Bronchial epithelial cell (primary cell): Measurements from ENCODE around the gene ABCF1. TPM values are rescaled to one million over a fixed set of nuclear protein-coding genes. Genes with fewer than 3 reads are reported as not detected.

Experiments used
- DNase-seq: peaks from one replicate; pipeline ENCODE4 v3.0.0-alpha.2; 2010; ENCODE audit warnings: low read depth
- FAIRE-seq: peaks from 2 replicates; lab custom pipeline; 2011; peaks lifted over from hg19 to GRCh38; lab: Jason Lieb, UNC
- H3K27me3 ChIP-seq: 2 replicates; pipeline ENCODE4 v1.5.1; 2011; ENCODE audit warnings: low read length; ENCODE audit not compliant: control insufficient read depth, insufficient read depth
- H3K36me3 ChIP-seq: 2 replicates; pipeline ENCODE4 v1.5.1; 2011; ENCODE audit warnings: low read length; ENCODE audit not compliant: control insufficient read depth, insufficient read depth
- H3K4me3 ChIP-seq: 2 replicates; pipeline ENCODE4 v1.5.1; 2011; ENCODE audit warnings: mild to moderate bottlenecking, low read depth, low read length, control low read depth
- total RNA-seq: library from RNA; depleted of rRNA; stranded (reverse); fragments of >200 nt; gene quantifications from 2 replicates; pipeline ENCODE4 v1.2.1, GENCODE V29; 2014
- TF ChIP-seq, protein P1 (sequence below): IDR thresholded peaks from 2 replicates; pipeline ENCODE4 v1.5.1; 2011; ENCODE audit warnings: mild to moderate bottlenecking, moderate library complexity, low read length, control low read depth, inconsistent platforms; ENCODE audit not compliant: insufficient read depth, severe bottlenecking

Gene ABCF1
- total RNA-seq, 1 donor from 2014 or later: 31.9 TPM

DNA sequence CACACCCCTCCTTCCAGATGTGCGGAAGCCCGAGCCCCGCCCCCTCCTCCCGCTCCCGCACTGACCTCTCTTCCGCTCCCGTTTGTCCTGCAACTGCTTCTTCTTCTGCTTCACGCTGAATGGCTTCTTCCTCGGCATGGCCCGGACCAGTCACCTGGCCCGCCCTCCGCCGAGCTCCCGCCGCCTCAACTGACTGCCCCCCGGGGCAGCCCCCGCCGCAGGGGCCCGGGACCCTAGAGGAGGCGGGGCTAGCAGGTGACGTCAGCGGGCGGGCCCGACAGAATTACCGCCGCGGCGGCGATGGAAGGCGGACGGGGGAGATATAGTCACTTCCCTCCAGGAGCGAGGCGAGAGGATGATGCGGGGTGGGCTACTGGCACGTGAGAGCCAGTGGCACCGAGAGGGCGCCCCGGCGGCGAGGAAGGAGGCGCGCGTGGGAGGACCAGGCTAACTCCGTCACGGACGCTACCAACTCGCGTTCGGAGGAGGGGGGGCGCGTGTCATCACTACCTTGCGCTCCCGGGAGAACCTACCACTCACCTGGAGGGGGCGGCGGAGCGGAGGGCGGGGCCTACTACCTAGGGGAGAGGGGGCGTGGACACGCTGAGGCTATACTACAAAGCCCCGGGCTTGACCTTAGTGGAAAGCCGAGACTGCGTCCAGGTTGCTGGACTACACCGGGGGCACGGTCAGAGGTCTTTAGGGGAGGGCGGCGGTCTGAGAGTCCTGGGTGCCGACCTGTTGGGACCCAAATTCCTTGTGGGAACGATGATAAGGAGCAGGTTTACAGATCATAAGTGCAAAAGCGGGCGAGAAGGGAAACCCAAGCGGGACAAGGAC is 15.0 kb upstream of the ABCF1 start, which contains the start of gene GNL1:
Gene GNL1, minus strand, starts transcription at position 424 of the 840 bp plus-strand sequence. Its CDS starts 286 bp downstream, at position 138.
- DNase-seq (peak; percentile 82), FAIRE-seq (no peak)
- Histone ChIP-seq H3K4me3 (peak within 1 kb of the TSS; percentile 95), H3K27me3 (no peaks in the 10 kb centered on the region), H3K36me3 (peaks cover 14% of the 10 kb centered on the region)
- TF ChIP-seq, protein P1, sequence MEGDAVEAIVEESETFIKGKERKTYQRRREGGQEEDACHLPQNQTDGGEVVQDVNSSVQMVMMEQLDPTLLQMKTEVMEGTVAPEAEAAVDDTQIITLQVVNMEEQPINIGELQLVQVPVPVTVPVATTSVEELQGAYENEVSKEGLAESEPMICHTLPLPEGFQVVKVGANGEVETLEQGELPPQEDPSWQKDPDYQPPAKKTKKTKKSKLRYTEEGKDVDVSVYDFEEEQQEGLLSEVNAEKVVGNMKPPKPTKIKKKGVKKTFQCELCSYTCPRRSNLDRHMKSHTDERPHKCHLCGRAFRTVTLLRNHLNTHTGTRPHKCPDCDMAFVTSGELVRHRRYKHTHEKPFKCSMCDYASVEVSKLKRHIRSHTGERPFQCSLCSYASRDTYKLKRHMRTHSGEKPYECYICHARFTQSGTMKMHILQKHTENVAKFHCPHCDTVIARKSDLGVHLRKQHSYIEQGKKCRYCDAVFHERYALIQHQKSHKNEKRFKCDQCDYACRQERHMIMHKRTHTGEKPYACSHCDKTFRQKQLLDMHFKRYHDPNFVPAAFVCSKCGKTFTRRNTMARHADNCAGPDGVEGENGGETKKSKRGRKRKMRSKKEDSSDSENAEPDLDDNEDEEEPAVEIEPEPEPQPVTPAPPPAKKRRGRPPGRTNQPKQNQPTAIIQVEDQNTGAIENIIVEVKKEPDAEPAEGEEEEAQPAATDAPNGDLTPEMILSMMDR: peak; percentile 1

DNA sequence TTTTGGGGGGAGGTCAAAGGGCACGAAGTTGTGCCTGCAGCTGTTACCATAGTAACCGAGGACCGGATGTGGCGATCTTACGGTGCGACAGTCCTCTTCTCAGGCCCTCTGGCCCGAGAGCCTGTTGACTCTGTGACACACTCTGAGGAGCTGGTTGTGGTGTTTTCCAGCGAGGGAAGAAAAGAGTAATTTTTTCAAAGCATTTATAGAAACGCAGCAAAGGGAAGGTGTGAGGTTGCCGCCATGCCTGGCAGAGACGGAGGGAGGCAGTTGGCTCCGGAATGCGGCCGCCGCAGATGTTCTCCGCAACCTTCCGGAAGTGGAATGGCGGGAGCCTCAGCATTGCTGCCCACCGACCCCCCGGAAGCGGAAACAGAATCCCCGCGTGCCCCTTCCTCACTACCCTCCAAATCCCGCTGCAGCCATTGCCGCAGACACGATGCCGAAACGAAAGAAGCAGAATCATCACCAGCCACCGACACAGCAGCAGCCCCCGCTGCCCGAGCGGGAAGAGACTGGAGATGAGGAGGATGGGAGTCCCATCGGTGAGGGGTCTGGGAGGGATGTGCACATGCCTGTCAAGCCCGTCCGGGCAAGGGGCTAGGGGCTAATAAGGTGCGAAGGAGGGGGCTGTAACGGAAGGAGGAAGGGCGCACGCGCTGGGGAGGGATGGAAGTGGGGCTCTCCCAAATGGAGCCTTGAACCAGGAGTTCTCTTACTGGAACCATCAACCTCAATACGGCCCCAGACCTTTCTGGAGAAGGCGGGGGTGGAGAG is 14.1 kb upstream of the ABCF1 start, which contains the start of gene PRR3:
Gene PRR3, plus strand, starts transcription at position 390 of the 777 bp plus-strand sequence. Its CDS starts 50 bp downstream, at position 440.
- Histone ChIP-seq H3K27me3 (no peaks in the 10 kb centered on the region), H3K36me3 (peaks cover 14% of the 10 kb centered on the region), H3K4me3 (peak within 1 kb of the TSS; percentile 95)
- DNase-seq (peak; percentile 74), FAIRE-seq (no peak)
- TF ChIP-seq, protein P1: no peak

DNA sequence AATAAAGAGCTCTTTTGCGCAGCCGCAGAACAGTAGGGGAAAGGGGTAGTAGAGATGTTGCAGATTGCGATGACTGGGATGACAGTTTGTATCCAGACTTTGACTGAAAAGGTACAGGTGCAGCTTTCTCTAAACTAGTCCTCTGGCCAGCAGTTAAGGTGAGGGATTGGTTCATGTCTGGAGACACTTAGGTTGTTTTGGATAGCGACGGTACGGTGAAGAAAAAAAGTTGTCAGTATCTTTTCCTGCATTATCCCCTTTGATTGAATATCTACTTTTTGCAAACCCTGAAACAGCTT is 13.6 kb upstream of the ABCF1 start:
- DNase-seq (no peak), FAIRE-seq (no peak)
- Histone ChIP-seq H3K36me3 (peaks cover 14% of the 10 kb centered on the region), H3K27me3 (no peaks in the 10 kb centered on the region), H3K4me3 (peak overlapping the region; percentile 95)
- TF ChIP-seq, protein P1: no peak

DNA sequence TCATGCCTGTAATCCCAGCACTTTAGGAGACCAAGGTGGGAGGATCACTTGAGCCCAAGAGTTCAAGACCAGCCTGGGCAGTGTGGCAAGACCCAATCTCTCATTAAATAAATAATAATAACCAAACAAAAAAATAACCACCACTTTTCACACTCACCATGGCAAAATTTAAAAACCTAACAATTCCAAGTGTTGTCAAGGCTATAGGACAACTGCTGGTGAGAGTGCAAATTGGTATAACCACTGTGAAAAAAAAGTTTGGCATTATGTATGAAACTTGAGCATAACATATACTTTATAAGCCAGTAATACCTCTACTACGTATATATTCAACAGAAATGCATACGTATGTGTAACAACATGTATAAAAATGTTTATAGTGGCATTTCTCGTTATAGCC is 10.3 kb upstream of the ABCF1 start:
- FAIRE-seq (no peak), DNase-seq (no peak)
- Histone ChIP-seq H3K27me3 (no peaks in the 10 kb centered on the region), H3K4me3 (no peak overlapping the region), H3K36me3 (peaks cover 7% of the 10 kb centered on the region)
- TF ChIP-seq, protein P1: no peak

DNA sequence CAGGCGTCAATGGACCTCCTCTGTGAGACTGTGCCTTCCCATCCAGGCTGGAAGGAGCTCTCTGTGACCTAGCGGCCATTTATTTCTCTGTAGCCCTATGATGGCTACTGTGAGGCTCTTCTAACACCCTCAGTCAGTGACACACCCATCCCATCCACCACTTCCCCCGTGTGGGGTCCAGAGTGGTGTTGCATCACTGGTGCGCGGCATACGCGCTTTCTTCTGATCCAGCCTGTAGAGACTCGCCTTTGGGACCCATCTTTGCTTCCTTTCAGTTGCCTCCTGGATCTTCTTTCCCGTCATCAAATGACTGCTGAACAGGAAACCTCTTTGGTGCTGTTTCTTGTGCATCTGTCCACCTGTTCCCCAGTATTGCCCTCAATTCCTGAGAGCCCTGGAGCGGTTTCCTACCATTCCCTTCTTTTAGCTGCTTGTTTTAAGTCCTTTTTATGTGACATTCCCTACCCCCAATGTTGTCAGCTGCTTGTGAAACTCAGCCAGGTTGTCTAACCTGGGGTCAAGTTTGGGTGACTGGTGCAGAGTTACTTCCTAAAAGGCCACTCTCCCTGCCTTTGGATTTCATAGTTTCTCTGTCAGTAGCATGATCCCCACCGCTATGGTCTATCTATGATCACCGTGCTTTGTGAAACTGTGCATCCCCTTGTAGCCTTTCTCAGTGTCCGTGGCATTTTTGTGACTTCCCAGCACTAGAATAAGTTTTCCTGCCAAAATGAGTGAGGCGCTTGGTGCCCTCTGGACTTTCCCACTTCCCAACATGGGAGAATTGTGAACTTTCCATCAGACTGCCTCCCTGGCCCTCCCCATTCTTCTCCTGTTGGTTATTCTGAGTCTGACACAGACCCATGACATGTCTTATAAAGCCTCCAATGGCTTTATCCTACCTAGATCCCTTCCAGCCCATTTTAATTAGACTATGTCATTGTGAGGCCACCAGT is 8.5 kb upstream of the ABCF1 start:
- peaks cover 7% of the 10 kb centered on the region for H3K36me3 ChIP-seq
- DNase-seq: no peak
- FAIRE-seq: no peak
- TF ChIP-seq, protein P1: no peak
- H3K4me3 ChIP-seq: no peak overlapping the region
- H3K27me3 ChIP-seq: no peaks in the 10 kb centered on the region
